Kidney epithelial cell (primary cell): Measurements from ENCODE around the gene IL22RA2. TPM values are rescaled to one million over a fixed set of nuclear protein-coding genes. Genes with fewer than 3 reads are reported as not detected.

ENCODE experiments used
- DNase-seq: peaks from one replicate; pipeline ENCODE4 v3.0.0-alpha.2; 2010; ENCODE audit warnings: low read depth
- H3K27me3 ChIP-seq: 2 replicates; pipeline ENCODE4 v1.6.0; 2011; ENCODE audit warnings: low read length; ENCODE audit not compliant: control insufficient read depth, insufficient read depth
- H3K36me3 ChIP-seq: 2 replicates; pipeline ENCODE4 v1.5.1; 2011; ENCODE audit warnings: low read length; ENCODE audit not compliant: control insufficient read depth, insufficient read depth
- H3K4me3 ChIP-seq: 2 replicates; pipeline ENCODE4 v1.5.1; 2011; ENCODE audit warnings: low read depth, mild to moderate bottlenecking, control low read depth, low read length
- CTCF ChIP-seq: IDR thresholded peaks from 2 replicates; pipeline ENCODE4 v1.5.1; 2011; ENCODE audit warnings: mild to moderate bottlenecking, moderate library complexity, low read length, control low read depth, inconsistent platforms; ENCODE audit not compliant: insufficient read depth, poor library complexity, severe bottlenecking
- total RNA-seq: library from RNA; depleted of rRNA; stranded (reverse); fragments of >200 nt; gene quantifications from 2 replicates; pipeline ENCODE4 v1.2.3, GENCODE V29; 2015

IL22RA2 gene
- total RNA-seq, 1 donor from 2014 or later: not detected

DNA sequence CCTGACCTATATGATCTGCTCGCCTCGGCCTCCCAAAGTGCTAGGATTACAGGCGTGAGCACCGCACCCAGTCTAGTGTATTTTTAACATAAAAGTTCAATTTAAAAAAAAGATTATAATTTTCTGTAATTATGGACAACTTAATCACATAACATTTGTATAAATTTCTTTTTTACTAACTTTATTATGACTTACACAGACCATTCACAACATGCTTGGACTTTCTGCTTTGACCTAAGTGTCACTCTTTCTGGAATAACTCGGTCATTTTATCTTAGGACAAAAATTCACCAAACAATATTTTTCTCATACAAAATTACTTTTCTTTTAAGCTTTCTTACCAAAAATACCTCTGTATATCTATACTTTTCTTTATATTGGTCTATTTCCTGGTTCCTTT lies 15.4 kb upstream of the IL22RA2 start:
- H3K27me3 ChIP-seq: no peaks in the 10 kb centered on the region
- no peaks in the 10 kb centered on the region for H3K36me3 ChIP-seq
- TF ChIP-seq CTCF: no peak
- H3K4me3 ChIP-seq: no peak overlapping the region
- DNase-seq: no peak

DNA sequence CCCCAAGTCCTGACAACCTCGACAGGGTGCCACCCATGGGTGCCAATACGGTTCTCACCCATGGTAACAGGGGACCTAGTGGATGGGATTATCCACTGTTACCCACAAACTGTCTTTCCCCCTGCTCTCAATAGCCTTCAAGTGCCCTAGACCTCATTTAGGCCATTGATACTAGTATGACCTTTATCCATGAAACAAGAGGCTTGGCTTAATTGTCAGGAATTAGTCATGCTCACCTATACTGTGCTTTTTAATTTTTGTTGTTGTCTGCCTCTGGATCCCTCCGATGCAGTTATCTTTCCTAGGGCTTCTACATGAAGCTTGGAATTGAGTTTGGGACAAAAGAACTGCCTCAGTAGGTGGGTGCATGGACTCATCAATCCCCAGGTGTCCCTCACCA lies 11.8 kb upstream of the IL22RA2 start:
- DNase-seq: no peak
- TF ChIP-seq CTCF: no peak
- Histone ChIP-seq H3K36me3 (no peaks in the 10 kb centered on the region), H3K4me3 (no peak overlapping the region), H3K27me3 (no peaks in the 10 kb centered on the region)

- H3K36me3 ChIP-seq: no peaks in the 10 kb centered on the region
- H3K4me3 ChIP-seq: no peak overlapping the region
- no peaks in the 10 kb centered on the region for H3K27me3 ChIP-seq
- DNase-seq: no peak
- no peak for TF ChIP-seq CTCF
Observed at GRCh38 chr6:137182654-137183073, 9.2 kb upstream of the IL22RA2 start.

DNA sequence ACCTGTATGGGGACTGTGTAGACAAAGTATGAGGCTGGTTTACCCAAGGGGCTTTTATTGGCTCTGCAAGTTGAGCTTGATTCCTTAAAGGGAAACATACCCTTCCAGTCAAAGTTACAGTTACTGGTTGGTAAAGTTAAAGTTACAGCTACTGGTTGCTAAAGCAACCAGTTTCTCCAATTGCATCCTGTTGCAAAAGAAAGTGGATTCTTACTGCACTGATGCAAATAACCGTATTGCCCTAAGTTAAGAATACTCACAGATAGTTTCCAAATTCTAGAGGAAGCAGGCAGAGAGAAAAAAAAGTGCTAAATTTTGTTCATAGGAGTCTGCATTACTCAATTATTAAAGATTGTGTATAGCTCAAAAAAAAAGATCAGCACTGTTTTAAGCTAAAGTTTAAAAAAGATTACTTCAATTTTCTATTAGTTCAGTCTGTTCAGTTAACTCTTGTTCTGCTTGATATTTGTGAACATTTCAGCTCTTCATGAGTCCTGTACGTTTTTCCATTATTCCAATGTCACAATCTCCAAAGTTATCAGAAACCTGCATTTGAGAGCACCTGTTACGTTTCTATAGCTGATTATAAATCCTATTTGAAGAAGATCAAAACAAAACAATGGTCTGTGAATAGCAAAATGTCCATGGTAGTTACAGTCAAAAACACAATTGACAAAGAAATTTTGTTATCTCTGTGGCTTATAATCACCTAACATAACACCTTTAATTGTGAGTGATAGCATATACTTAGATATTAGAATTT lies 8.6 kb upstream of the IL22RA2 start:
- no peak for DNase-seq

GRCh38 chr6:137177611-137178010 lies 4.2 kb upstream of the IL22RA2 start:
- no peak for TF ChIP-seq CTCF
- no peaks in the 10 kb centered on the region for H3K27me3 ChIP-seq
- no peaks in the 10 kb centered on the region for H3K36me3 ChIP-seq
- no peak overlapping the region for H3K4me3 ChIP-seq
- no peak for DNase-seq

More for the DNA sequence above, 8.6 kb upstream of the IL22RA2 start:
- Histone ChIP-seq H3K27me3 (no peaks in the 10 kb centered on the region), H3K4me3 (no peak overlapping the region), H3K36me3 (no peaks in the 10 kb centered on the region)
- no peak for TF ChIP-seq CTCF

DNA sequence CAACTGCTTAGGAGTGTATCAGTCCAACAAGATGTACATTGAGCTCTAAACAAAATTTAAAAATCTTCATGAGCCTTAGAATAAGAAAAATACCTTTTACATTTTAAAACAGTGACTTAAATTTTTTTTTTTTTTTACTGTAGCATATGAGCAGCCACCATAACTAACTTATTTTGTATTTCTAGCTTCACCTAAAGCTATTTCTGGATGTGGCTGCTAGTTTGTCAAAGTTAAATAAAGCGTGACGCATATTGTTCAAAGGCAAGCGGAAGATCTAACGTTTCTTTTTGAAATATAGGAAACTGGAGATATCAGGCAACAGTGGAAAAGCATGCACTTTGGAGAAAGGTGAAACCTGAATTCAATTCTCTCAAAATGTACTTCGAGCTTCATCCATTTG lies 3.3 kb upstream of the IL22RA2 start:
- no peak for DNase-seq
- Histone ChIP-seq H3K27me3 (no peaks in the 10 kb centered on the region), H3K36me3 (no peaks in the 10 kb centered on the region), H3K4me3 (no peak overlapping the region)
- no peak for TF ChIP-seq CTCF
